Stimulated activated CD4-positive, alpha-beta T cell treated with anti-CD3 and anti-CD28 coated beads, Interleukin-12 subunit alpha, Interleukin-12 subunit beta, amount 100 ng/mL, for 48 hours (primary cell): ENCODE data around the gene ATP2A3.
"Not testable (repeated sequence)": the region's sequence is repeated elsewhere in the genome, so short reads cannot be mapped to it uniquely, and the experiment has no call there.

ENCODE experiments used
- DNase-seq, 3 donors: peaks; one replicate each; pipeline ENCODE4 v3.0.0-alpha.2; 2020; ENCODE audit warnings: low read depth in 2 of 3, low spot score in 1 of 3

Gene ATP2A3

GRCh38 chr17:3956983-3957382 is 7.3 kb downstream of the ATP2A3 start:
- DNase-seq: no peak

GRCh38 chr17:3956327-3956957 is 7.8 kb downstream of the ATP2A3 start:
- no peak for DNase-seq

- DNase-seq: no peak
Measured at GRCh38 chr17:3955673-3955988, 8.6 kb downstream of the ATP2A3 start.

- DNase-seq: no peak
Measured at GRCh38 chr17:3954976-3955672, 9.1 kb downstream of the ATP2A3 start.

GRCh38 chr17:3954086-3954485 is 10.2 kb downstream of the ATP2A3 start:
- DNase-seq: no peak

- DNase-seq: no peak
Measured at GRCh38 chr17:3953542-3953941, 10.7 kb downstream of the ATP2A3 start.

GRCh38 chr17:3952186-3952585 is 12.1 kb downstream of the ATP2A3 start:
- DNase-seq: no peak

GRCh38 chr17:3951420-3951819 is 12.8 kb downstream of the ATP2A3 start:
- DNase-seq: no peak

- DNase-seq: no peak
Measured at GRCh38 chr17:3951003-3951402, 13.2 kb downstream of the ATP2A3 start.

- no peak for DNase-seq
Measured at GRCh38 chr17:3950584-3950983, 13.7 kb downstream of the ATP2A3 start.

GRCh38 chr17:3949418-3949817 is 14.8 kb downstream of the ATP2A3 start:
- no peak for DNase-seq

GRCh38 chr17:3948551-3948950 is 15.7 kb downstream of the ATP2A3 start:
- not testable (repeated sequence) for DNase-seq

GRCh38 chr17:3947318-3947810 is 16.9 kb downstream of the ATP2A3 start:
- DNase-seq: no peak

GRCh38 chr17:3946711-3947235 is 17.5 kb downstream of the ATP2A3 start:
- no peak for DNase-seq

- DNase-seq: peak; percentile 21 to 46 (median 25)
Measured at GRCh38 chr17:3944485-3945388, 19.5 kb downstream of the ATP2A3 start.

- DNase-seq: no peak
Measured at GRCh38 chr17:3943240-3943891, 20.9 kb downstream of the ATP2A3 start.

GRCh38 chr17:3940965-3941698 is 23.1 kb downstream of the ATP2A3 start:
- no peak for DNase-seq

- no peak for DNase-seq
Measured at GRCh38 chr17:3937359-3937758, 26.9 kb downstream of the ATP2A3 start.

- DNase-seq: no peak
Measured at GRCh38 chr17:3935825-3936355, 28.3 kb downstream of the ATP2A3 start.

- DNase-seq: peak in 1 of 3 donors; percentile 13
Measured at GRCh38 chr17:3935140-3935542, 29.1 kb downstream of the ATP2A3 start.
